Stimulated activated CD8-positive, alpha-beta memory T cell treated with anti-CD3 and anti-CD28 coated beads, Interleukin-12 subunit alpha, Interleukin-12 subunit beta, amount 100 ng/mL, for 24 hours (primary cell): Measurements from ENCODE around the gene NHS.

Experiments used
- DNase-seq: peaks from one replicate; pipeline ENCODE4 v3.0.0-alpha.2; 2020; ENCODE audit errors: extremely low read depth

The NHS gene

GRCh38 chrX:17779434-17779833, 404.4 kb downstream of the NHS start:
- no peak for DNase-seq
